ENCODE data around the gene NPAS2.

NPAS2 gene

DNA sequence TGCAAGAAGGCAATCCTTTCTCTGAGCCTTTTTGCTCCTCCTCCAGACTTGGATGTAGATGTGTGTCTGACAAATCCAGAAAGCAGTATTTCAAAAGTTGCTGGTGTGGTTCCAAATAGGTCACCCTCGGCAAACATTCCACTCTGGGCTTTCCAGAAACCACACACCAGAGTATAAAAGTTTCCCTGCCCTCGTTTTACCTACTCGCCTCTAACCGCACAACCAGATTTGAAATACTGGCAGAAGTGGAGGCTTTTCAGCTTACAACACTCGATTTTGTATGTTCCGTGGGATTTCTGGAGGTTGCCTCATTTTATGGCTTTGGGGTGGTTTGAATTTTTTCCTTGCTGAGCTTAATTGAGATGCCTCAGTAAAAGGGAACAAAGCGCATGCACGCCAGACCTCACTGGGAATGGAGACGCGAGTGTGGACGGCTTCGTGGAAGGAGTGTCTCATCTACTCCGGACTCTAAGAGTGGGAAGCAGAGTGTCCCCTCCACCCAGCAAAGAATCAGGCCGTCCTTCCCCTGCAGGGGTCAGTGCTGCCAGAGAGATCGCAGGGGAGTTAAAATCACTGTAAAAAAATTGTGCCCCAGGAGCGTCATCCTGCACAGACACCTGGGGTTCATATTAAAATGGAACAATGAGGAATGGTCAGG lies 138.2 kb downstream of the NPAS2 start:
- in situ Hi-C loops (cut with HindIII; ENCODE audit: low pct_unique_long_range_greater_than_20kb, low sequenced_read_pairs), result no loop called here
- TF ChIP-seq JUND (IDR thresholded peaks at IDR 0.05; ENCODE audit: low read depth), result no peak
- DNase-seq (ENCODE audit: low read depth in 1 of 2, low spot score in 1 of 2), result peak; percentile 53 to 82

DNA sequence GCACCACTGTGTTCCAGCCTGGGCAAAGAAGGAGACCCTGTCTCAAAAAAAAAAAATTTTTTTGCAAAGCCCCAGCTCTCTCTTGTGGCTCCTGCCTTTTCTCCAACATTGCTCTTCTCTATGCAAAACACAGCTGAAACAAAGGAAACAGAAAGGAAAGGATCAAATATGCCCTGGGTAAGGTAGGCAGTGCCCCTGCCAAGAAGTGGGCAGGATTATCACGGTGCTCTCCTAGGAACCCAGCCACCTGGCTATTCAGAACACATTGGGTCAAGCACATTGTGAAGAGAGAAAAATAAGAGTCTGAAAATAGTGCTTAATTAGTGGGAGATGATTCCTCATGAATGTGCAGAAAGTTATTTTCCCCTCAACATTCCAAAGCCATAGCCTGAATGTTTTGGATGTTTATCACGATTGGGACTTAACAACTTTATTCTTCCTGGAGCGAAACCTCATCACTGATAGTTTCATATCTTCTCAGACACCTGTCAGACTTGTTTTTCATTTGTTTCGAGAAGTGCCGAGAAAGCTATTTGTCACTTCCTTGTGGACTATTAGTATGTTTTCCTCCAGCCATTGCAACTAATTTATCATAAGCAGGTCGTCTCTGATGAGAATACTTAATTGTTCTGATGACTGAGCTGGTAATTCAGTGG lies 139.4 kb downstream of the NPAS2 start:
- in situ Hi-C loops (cut with HindIII; ENCODE audit: low pct_unique_long_range_greater_than_20kb, low sequenced_read_pairs), result no loop called here
- TF ChIP-seq JUND (IDR thresholded peaks at IDR 0.05; ENCODE audit: low read depth), result no peak
- no peak for DNase-seq (ENCODE audit: low read depth in 1 of 2, low spot score in 1 of 2)

DNA sequence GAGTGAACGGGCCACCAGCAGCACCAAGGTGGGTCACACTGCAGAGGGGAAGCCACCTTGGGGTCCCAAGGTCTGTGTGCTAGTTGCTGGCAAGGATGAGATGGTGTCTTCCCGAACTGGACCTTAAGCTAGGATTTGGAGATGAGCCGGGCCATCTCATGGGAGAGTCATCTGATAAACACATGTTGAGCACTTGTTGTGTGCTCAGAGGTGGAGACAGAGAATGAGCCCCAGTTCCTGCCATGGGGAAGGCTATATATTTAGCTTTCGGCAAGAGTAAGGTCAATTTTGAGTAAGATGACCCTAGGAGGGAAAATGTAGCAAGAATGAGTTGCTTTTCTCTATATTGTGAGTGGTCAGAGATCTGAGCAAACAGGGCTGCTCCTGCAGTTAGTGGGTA lies 140.7 kb downstream of the NPAS2 start:
- in situ Hi-C loops (cut with HindIII; ENCODE audit: low pct_unique_long_range_greater_than_20kb, low sequenced_read_pairs), result no loop called here
- no peak for TF ChIP-seq JUND (IDR thresholded peaks at IDR 0.05; ENCODE audit: low read depth)
- DNase-seq (ENCODE audit: low read depth in 1 of 2, low spot score in 1 of 2), result no peak

DNA sequence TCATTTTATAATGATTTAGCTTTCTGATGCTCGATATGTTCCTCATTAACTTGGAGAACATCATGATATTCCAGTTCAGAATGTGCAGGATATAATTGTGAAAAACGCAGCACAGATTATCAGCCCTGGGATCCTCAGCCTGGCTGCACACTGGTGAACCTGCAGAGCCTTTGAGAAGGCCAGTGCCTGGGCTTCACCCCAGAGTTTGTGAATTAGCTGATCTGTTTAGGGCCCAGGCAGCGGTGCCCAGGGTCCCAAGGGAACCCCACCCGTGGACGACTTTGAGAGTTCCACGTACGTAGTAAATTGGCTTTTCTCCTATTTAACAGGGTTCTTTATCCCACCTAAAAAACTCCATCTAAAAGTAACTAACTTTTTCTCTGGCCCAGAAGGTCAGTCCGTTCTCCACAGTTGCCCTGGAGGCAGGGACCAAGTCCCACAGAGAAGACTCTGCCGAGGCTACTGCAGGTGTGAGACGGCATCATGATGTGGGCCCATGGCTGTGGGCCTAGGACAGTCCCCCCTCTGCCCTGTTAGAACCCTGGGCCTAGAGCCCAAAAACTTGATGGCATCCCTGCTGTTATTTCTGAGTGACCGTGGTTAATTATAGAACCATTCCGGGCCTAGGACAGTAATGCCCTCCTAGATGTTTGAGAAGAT lies 142.6 kb downstream of the NPAS2 start:
- in situ Hi-C loops (cut with HindIII; ENCODE audit: low pct_unique_long_range_greater_than_20kb, low sequenced_read_pairs), result no loop called here
- no peak for TF ChIP-seq JUND (IDR thresholded peaks at IDR 0.05; ENCODE audit: low read depth)
- no peak for DNase-seq (ENCODE audit: low read depth in 1 of 2, low spot score in 1 of 2)

DNA sequence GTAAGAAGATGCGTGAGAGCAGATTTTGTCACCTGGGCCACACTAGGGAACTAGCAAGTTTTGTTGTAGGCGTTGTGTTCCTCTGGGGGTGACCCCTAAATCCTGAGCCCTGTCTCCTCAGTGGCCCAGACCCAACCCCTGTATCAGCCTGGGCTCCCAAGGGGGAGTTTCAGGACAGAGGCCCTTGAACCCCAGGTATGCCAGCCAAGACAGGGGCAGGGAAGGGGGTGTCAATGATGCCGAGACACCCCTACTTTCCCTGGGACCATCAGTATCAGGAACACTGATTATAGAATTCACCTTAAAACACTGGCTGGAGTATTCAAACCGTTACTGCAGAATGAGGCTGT lies 143.1 kb downstream of the NPAS2 start:
- no peak for DNase-seq (ENCODE audit: low read depth in 1 of 2, low spot score in 1 of 2)
- TF ChIP-seq JUND (IDR thresholded peaks at IDR 0.05; ENCODE audit: low read depth), result no peak
- in situ Hi-C loops (cut with HindIII; ENCODE audit: low pct_unique_long_range_greater_than_20kb, low sequenced_read_pairs), result no loop called here

DNA sequence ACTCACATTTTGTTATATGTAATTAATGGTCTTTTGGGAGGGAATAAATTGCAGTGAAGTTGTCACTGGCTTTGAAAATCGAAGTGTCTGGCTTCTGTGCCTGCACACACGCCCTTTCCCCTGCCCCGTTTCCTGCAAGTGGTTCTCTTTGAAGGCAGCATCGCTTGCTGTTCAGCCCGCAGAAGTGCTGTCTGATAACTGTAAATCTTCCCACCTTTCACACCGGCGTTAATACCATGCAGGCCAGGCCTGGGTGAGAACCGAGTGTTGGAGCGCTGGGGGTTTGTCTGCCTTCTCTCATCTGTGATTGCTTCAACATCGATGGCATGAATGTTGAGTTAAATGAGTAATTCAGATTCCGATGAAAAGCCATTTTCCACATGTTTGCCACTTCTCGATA lies 144.3 kb downstream of the NPAS2 start:
- TF ChIP-seq JUND (IDR thresholded peaks at IDR 0.05; ENCODE audit: low read depth), result no peak
- in situ Hi-C loops (cut with HindIII; ENCODE audit: low pct_unique_long_range_greater_than_20kb, low sequenced_read_pairs), result no loop called here
- no peak for DNase-seq (ENCODE audit: low read depth in 1 of 2, low spot score in 1 of 2)

DNA sequence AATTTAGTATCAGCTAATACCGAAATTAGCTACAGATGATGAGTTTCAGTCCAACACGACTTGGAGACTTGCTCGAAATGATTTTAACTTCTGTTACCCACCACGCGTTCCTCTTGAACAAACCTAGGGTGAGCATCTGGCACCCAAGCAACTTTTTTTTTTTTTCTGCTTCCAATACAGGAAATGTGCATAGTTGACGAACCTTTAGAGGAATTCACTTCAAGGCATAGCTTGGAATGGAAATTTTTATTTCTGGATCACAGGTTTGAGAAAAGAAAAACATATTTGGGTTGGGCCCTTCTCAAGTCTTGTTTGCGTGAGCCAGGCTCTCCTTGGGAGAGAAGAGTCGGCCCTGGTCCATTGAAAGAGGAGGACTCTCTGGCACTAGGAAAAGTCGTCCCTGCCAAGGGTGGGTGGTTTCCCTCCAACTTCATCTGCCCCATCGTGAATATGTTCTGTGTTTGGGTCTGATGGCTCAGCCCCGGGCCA lies 144.8 kb downstream of the NPAS2 start:
- TF ChIP-seq JUND (IDR thresholded peaks at IDR 0.05; ENCODE audit: low read depth), result no peak
- DNase-seq (ENCODE audit: low read depth in 1 of 2, low spot score in 1 of 2), result no peak
- in situ Hi-C loops (cut with HindIII; ENCODE audit: low pct_unique_long_range_greater_than_20kb, low sequenced_read_pairs), result no loop called here

DNA sequence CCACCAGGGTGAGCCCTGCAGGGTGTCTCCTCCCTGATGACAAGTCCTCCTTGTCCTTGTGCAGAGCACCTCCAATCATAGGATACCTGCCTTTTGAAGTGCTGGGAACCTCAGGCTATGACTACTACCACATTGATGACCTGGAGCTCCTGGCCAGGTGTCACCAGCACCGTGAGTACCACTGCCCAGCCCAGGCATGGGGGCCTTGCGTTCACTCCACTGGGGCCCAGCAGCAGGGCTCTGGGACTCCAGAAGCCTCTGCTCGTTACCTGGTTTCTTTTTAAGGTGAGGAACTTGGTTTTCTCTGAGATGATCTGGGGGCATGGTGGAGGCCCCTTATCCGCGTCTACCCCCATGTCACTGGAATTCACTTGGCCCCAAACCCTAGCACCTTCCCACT lies 145.7 kb downstream of the NPAS2 start:
- TF ChIP-seq JUND (IDR thresholded peaks at IDR 0.05; ENCODE audit: low read depth), result no peak
- in situ Hi-C loops (cut with HindIII; ENCODE audit: low pct_unique_long_range_greater_than_20kb, low sequenced_read_pairs), result no loop called here
- no peak for DNase-seq (ENCODE audit: low read depth in 1 of 2, low spot score in 1 of 2)

DNA sequence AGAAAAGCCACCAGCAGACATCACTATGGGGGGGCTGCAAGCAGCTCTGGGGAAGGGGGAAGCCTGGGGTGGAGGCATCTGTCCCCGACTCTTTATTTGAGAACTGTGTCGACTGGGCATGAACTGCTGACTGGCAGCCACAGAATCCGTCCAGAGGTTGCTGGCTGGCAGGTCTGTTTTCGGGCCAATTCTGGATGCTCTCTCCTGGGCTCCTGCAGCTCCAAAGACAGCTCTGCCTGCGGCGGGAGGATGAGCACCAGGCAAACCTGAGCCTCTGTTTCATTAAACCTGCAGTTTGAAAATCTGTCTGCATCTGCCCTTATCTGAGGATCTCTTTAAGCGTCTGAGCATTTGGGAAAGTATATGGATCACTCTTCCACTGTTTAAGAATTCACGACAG lies 147.8 kb downstream of the NPAS2 start:
- no peak for DNase-seq (ENCODE audit: low read depth in 1 of 2, low spot score in 1 of 2)
- in situ Hi-C loops (cut with HindIII; ENCODE audit: low pct_unique_long_range_greater_than_20kb, low sequenced_read_pairs), result no loop called here

DNA sequence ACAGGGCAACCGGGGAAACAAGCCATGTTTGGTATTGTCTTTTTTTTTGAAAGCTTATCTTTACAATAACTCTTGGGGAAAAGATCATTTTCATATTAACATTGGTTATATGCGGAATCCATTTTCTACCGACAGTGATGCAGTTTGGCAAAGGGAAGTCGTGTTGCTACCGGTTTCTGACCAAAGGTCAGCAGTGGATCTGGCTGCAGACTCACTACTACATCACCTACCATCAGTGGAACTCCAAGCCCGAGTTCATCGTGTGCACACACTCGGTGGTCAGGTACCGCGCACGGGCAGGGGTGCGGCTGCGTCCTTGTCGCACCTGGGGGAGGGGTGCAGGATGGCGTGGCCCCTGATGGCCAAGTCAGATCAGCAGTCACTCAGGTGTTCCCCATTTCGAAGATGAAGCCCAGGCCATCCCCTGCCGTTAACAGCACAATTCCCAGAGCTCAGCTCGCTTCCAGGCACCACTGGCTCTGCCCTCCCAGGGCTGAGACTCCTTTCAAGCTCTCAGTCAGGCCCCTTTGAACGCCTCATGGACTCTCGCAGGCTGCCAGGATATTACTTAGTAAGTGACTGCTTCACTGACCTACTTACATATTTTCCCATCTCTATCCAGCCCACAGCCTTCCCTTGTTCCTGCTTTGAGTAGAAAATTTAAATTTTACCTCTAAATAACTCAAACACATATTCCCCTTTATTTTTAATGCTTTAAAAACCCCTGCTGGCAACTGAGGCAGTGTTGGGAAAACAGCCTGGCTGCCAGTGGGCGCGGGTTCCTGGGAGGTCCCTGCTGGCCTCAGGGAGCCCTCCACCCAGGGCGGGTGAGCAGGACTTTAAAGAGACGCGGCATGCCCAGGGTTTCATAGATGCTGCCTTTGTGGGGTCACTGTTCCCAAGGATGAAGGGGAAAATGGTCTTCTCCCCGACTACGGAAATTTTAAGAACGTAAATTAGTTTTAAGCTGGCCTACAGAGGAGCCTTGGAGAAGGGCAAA lies 148.5 kb downstream of the NPAS2 start:
- no peak for TF ChIP-seq JUND (IDR thresholded peaks at IDR 0.05; ENCODE audit: low read depth)
- in situ Hi-C loops (cut with HindIII; ENCODE audit: low pct_unique_long_range_greater_than_20kb, low sequenced_read_pairs), result no loop called here
- no peak for DNase-seq (ENCODE audit: low read depth in 1 of 2, low spot score in 1 of 2)

More for the DNA sequence above, 147.8 kb downstream of the NPAS2 start:
- TF ChIP-seq JUND (IDR thresholded peaks at IDR 0.05; ENCODE audit: low read depth), result no peak

DNA sequence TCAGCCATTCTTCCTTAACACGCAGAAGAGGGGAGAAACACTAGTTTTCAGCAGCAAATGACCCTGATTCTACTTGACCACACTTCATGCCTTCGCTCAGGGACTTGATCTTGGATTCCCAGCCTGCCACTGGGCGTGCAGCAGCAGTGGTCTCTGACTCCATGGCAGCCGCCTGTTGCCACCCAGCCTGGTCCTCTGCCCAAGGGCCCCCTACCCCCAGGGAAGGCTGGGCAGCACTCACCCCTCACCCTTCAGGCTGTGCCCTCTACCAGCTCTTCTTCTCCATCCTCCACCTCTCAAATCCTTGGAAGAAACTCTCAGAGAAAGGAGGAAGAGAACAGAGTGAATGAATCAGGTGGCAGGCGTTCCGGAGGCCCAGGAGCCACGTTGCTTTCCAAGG lies 150.1 kb downstream of the NPAS2 start:
- in situ Hi-C loops (cut with HindIII; ENCODE audit: low pct_unique_long_range_greater_than_20kb, low sequenced_read_pairs), result no loop called here
- no peak for TF ChIP-seq JUND (IDR thresholded peaks at IDR 0.05; ENCODE audit: low read depth)
- no peak for DNase-seq (ENCODE audit: low read depth in 1 of 2, low spot score in 1 of 2)

DNA sequence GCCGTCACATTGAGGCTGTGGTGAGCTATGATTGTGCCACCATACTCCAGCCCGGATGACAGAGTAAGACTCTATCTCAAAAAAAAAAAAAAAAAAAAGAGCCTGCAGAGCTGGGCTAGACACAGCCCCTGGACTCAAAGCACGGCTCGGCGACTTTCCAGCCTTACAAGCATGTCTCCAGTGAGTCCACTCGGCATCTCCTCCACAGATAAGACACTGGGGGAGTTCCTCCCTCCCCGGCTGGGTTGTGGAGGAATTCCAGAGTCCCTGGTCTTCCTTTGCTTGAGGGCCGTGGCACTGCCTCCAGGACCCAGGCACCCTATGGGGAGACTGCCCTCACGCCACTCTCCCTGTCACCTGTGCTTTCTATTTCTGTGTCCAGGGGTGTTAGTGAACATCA lies 151.3 kb downstream of the NPAS2 start:
- no peak for TF ChIP-seq JUND (IDR thresholded peaks at IDR 0.05; ENCODE audit: low read depth)
- DNase-seq (ENCODE audit: low read depth in 1 of 2, low spot score in 1 of 2), result no peak
- in situ Hi-C loops (cut with HindIII; ENCODE audit: low pct_unique_long_range_greater_than_20kb, low sequenced_read_pairs), result no loop called here

All from T47D (cell line).